ENCODE measurements around the gene PRKD3. TPM values are rescaled to one million over a fixed set of nuclear protein-coding genes. Genes with fewer than 3 reads are reported as not detected.

PRKD3 gene
- total and polyA plus RNA-seq, 2 donors (not counting 1 experiment from before 2014, with no cell fraction given), result 28.9 to 82.2 TPM

DNA sequence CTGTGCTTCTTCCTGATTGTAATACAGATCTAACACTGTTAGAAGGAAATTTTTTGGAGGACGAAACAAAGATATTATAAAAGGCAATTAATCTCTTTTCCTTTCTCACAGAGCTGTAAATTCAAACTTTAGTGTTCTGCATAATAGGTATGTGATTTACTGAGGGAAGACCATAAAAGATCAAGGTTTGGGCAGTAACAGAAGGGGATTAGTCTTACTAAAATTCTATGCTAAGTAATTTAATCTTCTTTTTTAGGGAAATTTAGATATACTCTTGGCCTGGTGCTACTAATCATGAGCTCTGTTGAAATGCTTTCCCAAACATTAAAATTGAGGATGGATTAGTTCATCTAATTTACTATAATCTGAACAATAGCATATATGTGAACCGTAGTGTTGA, 11.0 kb upstream of the PRKD3 start:
- Histone ChIP-seq H3K4me2 (replicated peaks; ENCODE audit: low read depth, low read length, poor library complexity, severe bottlenecking) (no peak overlapping the region), H3K4me3 (ENCODE audit: control extremely low read depth in 1 of 5, extremely low read depth in 1 of 5, insufficient read depth in 1 of 5, low read depth in 2 of 5, low read length in 4 of 5) (no peak overlapping the region), H3K27ac (ENCODE audit: low read length in 2 of 2) (no peak overlapping the region), H3K9me3 (ENCODE audit: control extremely low read depth in 1 of 3, control insufficient read depth in 2 of 3, insufficient read depth in 1 of 3, low read length in 2 of 3) (no peaks in the 10 kb centered on the region), H3K4me1 (ENCODE audit: control insufficient read depth in 2 of 2, insufficient read depth in 2 of 2, low read length in 2 of 2) (peaks cover 7 to 8% of the 10 kb centered on the region in 2 donors), H3K36me3 (replicated peaks in 1 of 2; ENCODE audit: control extremely low read depth in 1 of 2, control insufficient read depth in 1 of 2, extremely low read depth in 1 of 2, insufficient read depth in 2 of 2, low read length in 1 of 2) (no peaks in the 10 kb centered on the region), H2AFZ (ENCODE audit: insufficient read depth, low read depth, low read length, poor library complexity, severe bottlenecking) (no peak overlapping the region), H3K27me3 (replicated peaks in 1 of 4; ENCODE audit: control extremely low read depth in 1 of 4, control insufficient read depth in 3 of 4, insufficient read depth in 4 of 4, low read length in 3 of 4) (no peaks in the 10 kb centered on the region), H3K9ac (ENCODE audit: low read length) (no peak overlapping the region), H4K20me1 (ENCODE audit: control insufficient read depth, insufficient read depth, low read length, poor library complexity, severe bottlenecking) (no peaks in the 10 kb centered on the region), H3K79me2 (ENCODE audit: control insufficient read depth, insufficient read depth, low read length) (no peaks in the 10 kb centered on the region)
- no peak for DNase-seq
- WGBS (ENCODE audit: insufficient coverage), result no CpG with 5 or more reads among the region's 2 CpGs
- intact Hi-C loops (cut with micrococcal nuclease), result no loop called here
- H3K4me1 Mint-ChIP-seq, result peaks cover 13% of the 10 kb centered on the region
- no peaks in the 10 kb centered on the region for H3K9me3 Mint-ChIP-seq (ENCODE audit: insufficient read depth)
- no peaks in the 10 kb centered on the region for H3K27me3 Mint-ChIP-seq
- no peak overlapping the region for H3K4me3 Mint-ChIP-seq
- no peak for ATAC-seq (ENCODE audit: low read depth)
- CTCF ChIA-PET, result no interaction called here
- no peak overlapping the region for H3K27ac Mint-ChIP-seq
- POLR2A ChIA-PET, result no interaction called here
- no peak for TF ChIP-seq EZH2 (IDR thresholded peaks at IDR 0.05; ENCODE audit: borderline replicate concordance, insufficient read depth, low read depth, low read length, poor library complexity, severe bottlenecking)

DNA sequence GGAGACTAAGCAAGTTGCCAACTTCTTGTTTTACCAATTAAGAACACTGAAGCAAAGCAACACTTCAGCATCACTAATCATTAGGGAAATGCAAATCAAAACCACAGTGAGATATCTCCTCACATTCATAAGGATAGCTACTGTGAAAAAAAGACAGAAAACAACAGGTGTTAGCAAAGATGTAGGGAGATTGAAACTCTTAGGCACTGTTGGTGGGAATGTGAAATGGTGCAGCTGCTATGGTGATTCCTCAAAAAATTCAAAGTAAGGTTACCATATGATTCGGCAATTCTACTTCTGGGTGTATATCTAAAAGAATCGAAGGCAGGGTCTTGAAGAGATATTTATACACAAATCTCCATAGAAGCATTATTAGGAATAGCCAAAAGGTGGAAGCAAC, 8.6 kb upstream of the PRKD3 start:
- Histone ChIP-seq H3K4me3 (ENCODE audit: control extremely low read depth in 1 of 5, extremely low read depth in 1 of 5, insufficient read depth in 1 of 5, low read depth in 2 of 5, low read length in 4 of 5) (no peak overlapping the region), H3K27me3 (replicated peaks in 1 of 4; ENCODE audit: control extremely low read depth in 1 of 4, control insufficient read depth in 3 of 4, insufficient read depth in 4 of 4, low read length in 3 of 4) (no peaks in the 10 kb centered on the region), H3K4me2 (replicated peaks; ENCODE audit: low read depth, low read length, poor library complexity, severe bottlenecking) (no peak overlapping the region), H2AFZ (ENCODE audit: insufficient read depth, low read depth, low read length, poor library complexity, severe bottlenecking) (no peak overlapping the region), H3K27ac (ENCODE audit: low read length in 2 of 2) (no peak overlapping the region), H3K9ac (ENCODE audit: low read length) (no peak overlapping the region), H4K20me1 (ENCODE audit: control insufficient read depth, insufficient read depth, low read length, poor library complexity, severe bottlenecking) (no peaks in the 10 kb centered on the region), H3K9me3 (ENCODE audit: control extremely low read depth in 1 of 3, control insufficient read depth in 2 of 3, insufficient read depth in 1 of 3, low read length in 2 of 3) (no peaks in the 10 kb centered on the region), H3K79me2 (ENCODE audit: control insufficient read depth, insufficient read depth, low read length) (no peaks in the 10 kb centered on the region), H3K36me3 (replicated peaks in 1 of 2; ENCODE audit: control extremely low read depth in 1 of 2, control insufficient read depth in 1 of 2, extremely low read depth in 1 of 2, insufficient read depth in 2 of 2, low read length in 1 of 2) (no peaks in the 10 kb centered on the region), H3K4me1 (ENCODE audit: control insufficient read depth in 2 of 2, insufficient read depth in 2 of 2, low read length in 2 of 2) (peaks cover 7 to 8% of the 10 kb centered on the region in 2 donors)
- intact Hi-C loops (cut with micrococcal nuclease), result no loop called here
- ATAC-seq (ENCODE audit: low read depth), result no peak
- TF ChIP-seq CTCF (IDR thresholded peaks at IDR 0.05) (no peak), EZH2 (IDR thresholded peaks at IDR 0.05; ENCODE audit: borderline replicate concordance, insufficient read depth, low read depth, low read length, poor library complexity, severe bottlenecking) (no peak)
- no peaks in the 10 kb centered on the region for H3K27me3 Mint-ChIP-seq
- WGBS (ENCODE audit: insufficient coverage), result no CpG with 5 or more reads among the region's 2 CpGs
- no peak for DNase-seq
- no peaks in the 10 kb centered on the region for H3K9me3 Mint-ChIP-seq (ENCODE audit: insufficient read depth)
- H3K4me1 Mint-ChIP-seq, result peaks cover 13% of the 10 kb centered on the region
- ChIA-PET POLR2A (no interaction called here), CTCF (no interaction called here)
- no peak overlapping the region for H3K4me3 Mint-ChIP-seq
- no peak overlapping the region for H3K27ac Mint-ChIP-seq

Measured in B cell (primary cell).